ENCODE measurements around the gene UBE3B.

Gene UBE3B

DNA sequence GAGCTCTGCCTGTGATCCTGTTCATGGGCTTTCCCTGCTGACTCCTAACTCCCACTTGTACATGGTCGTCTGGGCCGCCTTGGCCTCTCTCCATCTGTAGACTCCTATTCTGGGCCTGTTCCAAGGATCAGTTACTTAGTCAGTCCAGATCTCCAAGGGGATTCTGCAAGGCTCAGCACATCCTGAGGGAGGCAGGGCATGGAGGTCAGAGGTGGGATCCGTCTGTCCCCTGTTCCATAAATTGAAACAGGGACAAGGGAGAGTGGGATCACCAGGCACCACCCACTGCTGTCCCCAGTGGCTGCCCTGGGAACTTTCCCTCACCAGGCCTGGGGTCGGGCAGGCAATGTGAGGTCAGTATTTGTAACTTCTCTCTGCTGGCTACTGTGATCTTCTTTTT, 43.8 kb upstream of the UBE3B start:
- Histone ChIP-seq H3K9ac (ENCODE audit: low read depth, low read length, poor library complexity, severe bottlenecking) (no peak overlapping the region), H3K36me3 (ENCODE audit: insufficient read depth, low read length) (no peaks in the 10 kb centered on the region), H2AFZ (ENCODE audit: low read length) (no peak overlapping the region), H3K4me1 (ENCODE audit: insufficient read depth, low read length, poor library complexity, severe bottlenecking) (no peaks in the 10 kb centered on the region), H3K4me2 (ENCODE audit: low read depth, low read length, poor library complexity, severe bottlenecking) (no peak overlapping the region), H3K9me3 (ENCODE audit: insufficient read depth, low read depth, low read length) (no peaks in the 10 kb centered on the region), H3K27me3 (ENCODE audit: insufficient read depth, low read length, poor library complexity, severe bottlenecking) (no peaks in the 10 kb centered on the region), H3F3A (ENCODE audit: low read depth) (no peaks in the 10 kb centered on the region), H3K79me2 (ENCODE audit: insufficient read depth, low read length) (no peaks in the 10 kb centered on the region), H3K4me3 (ENCODE audit: low read length, poor library complexity, severe bottlenecking) (no peak overlapping the region), H3K9me2 (replicated peaks; ENCODE audit: low read depth, low read length) (no peaks in the 10 kb centered on the region), H4K20me1 (ENCODE audit: insufficient read depth, low read length, poor library complexity, severe bottlenecking) (no peaks in the 10 kb centered on the region)
- TF ChIP-seq EZH2phosphoT487 (IDR thresholded peaks at IDR 0.05; ENCODE audit: borderline replicate concordance): no peak
- TF ChIP-seq, protein P1, sequence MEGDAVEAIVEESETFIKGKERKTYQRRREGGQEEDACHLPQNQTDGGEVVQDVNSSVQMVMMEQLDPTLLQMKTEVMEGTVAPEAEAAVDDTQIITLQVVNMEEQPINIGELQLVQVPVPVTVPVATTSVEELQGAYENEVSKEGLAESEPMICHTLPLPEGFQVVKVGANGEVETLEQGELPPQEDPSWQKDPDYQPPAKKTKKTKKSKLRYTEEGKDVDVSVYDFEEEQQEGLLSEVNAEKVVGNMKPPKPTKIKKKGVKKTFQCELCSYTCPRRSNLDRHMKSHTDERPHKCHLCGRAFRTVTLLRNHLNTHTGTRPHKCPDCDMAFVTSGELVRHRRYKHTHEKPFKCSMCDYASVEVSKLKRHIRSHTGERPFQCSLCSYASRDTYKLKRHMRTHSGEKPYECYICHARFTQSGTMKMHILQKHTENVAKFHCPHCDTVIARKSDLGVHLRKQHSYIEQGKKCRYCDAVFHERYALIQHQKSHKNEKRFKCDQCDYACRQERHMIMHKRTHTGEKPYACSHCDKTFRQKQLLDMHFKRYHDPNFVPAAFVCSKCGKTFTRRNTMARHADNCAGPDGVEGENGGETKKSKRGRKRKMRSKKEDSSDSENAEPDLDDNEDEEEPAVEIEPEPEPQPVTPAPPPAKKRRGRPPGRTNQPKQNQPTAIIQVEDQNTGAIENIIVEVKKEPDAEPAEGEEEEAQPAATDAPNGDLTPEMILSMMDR (conservative IDR thresholded peaks at IDR 0.05; ENCODE audit: low read length): peak; percentile 53

DNA sequence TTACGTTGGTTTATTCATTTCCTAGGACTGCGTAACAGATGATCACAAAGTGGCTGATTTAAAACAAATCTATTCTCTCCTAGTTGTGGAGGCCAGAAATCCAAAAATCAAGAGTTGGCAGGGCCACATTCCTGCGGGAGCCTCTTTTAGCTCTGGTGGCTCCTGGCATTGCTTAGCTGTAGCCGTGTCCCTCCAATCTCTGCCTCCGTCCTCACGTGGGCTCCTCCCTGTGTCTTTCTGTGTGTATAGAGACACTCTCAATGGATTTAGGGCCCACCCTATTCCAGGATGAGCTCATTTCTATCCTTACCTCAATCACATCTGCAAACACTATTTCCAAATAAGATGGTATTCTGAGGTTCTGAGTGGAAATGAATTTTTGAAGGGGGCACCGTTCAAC, 42.9 kb upstream of the UBE3B start:
- Histone ChIP-seq H3K9ac (ENCODE audit: low read depth, low read length, poor library complexity, severe bottlenecking) (no peak overlapping the region), H3K79me2 (ENCODE audit: insufficient read depth, low read length) (no peaks in the 10 kb centered on the region), H3K27me3 (ENCODE audit: insufficient read depth, low read length, poor library complexity, severe bottlenecking) (no peaks in the 10 kb centered on the region), H3K9me2 (replicated peaks; ENCODE audit: low read depth, low read length) (no peaks in the 10 kb centered on the region), H3K4me3 (ENCODE audit: low read length, poor library complexity, severe bottlenecking) (no peak overlapping the region), H3F3A (ENCODE audit: low read depth) (no peaks in the 10 kb centered on the region), H3K36me3 (ENCODE audit: insufficient read depth, low read length) (no peaks in the 10 kb centered on the region), H3K4me2 (ENCODE audit: low read depth, low read length, poor library complexity, severe bottlenecking) (no peak overlapping the region), H2AFZ (ENCODE audit: low read length) (no peak overlapping the region), H4K20me1 (ENCODE audit: insufficient read depth, low read length, poor library complexity, severe bottlenecking) (no peaks in the 10 kb centered on the region), H3K9me3 (ENCODE audit: insufficient read depth, low read depth, low read length) (no peaks in the 10 kb centered on the region), H3K4me1 (ENCODE audit: insufficient read depth, low read length, poor library complexity, severe bottlenecking) (no peaks in the 10 kb centered on the region)
- TF ChIP-seq, protein P1 (conservative IDR thresholded peaks at IDR 0.05; ENCODE audit: low read length): no peak
- no peak for TF ChIP-seq EZH2phosphoT487 (IDR thresholded peaks at IDR 0.05; ENCODE audit: borderline replicate concordance)

DNA sequence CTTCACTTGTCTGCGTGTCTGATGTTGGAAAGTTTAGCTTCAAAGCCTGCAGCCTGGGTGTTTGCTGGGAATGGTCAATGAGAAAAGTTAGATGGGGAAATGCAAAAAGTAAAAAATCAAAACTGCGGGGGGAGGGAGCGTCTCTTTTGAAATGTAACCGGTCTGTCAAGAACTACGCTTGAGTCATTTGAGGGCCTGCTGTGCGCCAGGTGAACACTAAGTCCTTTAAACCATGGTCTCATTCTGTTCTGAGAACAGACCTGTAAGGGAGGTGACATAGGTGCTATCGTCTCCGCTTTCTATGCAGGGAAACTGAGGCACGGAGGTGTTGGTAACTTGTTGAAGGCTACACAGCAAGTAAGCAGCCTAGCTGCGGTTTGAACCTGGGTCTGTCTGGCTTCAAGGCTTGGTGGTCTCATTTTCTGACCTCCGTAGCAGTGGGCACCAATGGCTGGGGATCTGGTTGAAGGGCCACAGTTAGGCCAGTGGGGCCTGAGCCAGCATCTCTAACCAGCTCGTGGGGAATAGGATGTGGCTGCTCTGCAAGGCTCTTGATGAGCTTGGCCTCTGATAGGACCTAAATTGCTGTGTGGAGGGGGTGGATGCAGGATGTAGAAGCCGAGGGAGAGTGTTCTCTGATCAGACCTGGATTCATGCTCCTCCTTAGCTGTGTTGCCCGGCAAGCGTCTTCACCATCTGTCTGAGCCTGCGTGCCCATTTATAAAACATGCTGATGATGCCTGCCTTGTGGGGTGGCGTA, 41.8 kb upstream of the UBE3B start:
- TF ChIP-seq, protein P1 (conservative IDR thresholded peaks at IDR 0.05; ENCODE audit: low read length): no peak
- TF ChIP-seq EZH2phosphoT487 (IDR thresholded peaks at IDR 0.05; ENCODE audit: borderline replicate concordance): no peak

More for the DNA sequence above, 41.8 kb upstream of the UBE3B start:
- Histone ChIP-seq H3K4me1 (ENCODE audit: insufficient read depth, low read length, poor library complexity, severe bottlenecking) (no peaks in the 10 kb centered on the region), H3K4me2 (ENCODE audit: low read depth, low read length, poor library complexity, severe bottlenecking) (no peak overlapping the region), H3K4me3 (ENCODE audit: low read length, poor library complexity, severe bottlenecking) (no peak overlapping the region), H3K27me3 (ENCODE audit: insufficient read depth, low read length, poor library complexity, severe bottlenecking) (no peaks in the 10 kb centered on the region), H2AFZ (ENCODE audit: low read length) (no peak overlapping the region), H3K9me2 (replicated peaks; ENCODE audit: low read depth, low read length) (no peaks in the 10 kb centered on the region), H3K9ac (ENCODE audit: low read depth, low read length, poor library complexity, severe bottlenecking) (no peak overlapping the region), H3K79me2 (ENCODE audit: insufficient read depth, low read length) (no peaks in the 10 kb centered on the region), H4K20me1 (ENCODE audit: insufficient read depth, low read length, poor library complexity, severe bottlenecking) (no peaks in the 10 kb centered on the region), H3K36me3 (ENCODE audit: insufficient read depth, low read length) (no peaks in the 10 kb centered on the region), H3F3A (ENCODE audit: low read depth) (no peaks in the 10 kb centered on the region), H3K9me3 (ENCODE audit: insufficient read depth, low read depth, low read length) (no peaks in the 10 kb centered on the region)
